NCI-H446 treated with DMSO at 0.1 percent for 48 hours (cell line): Measurements from ENCODE around the gene ABCB9.
"Not testable (repeated sequence)": the region's sequence is repeated elsewhere in the genome, so short reads cannot be mapped to it uniquely, and the experiment has no call there.

Experiments
- DNase-seq: peaks from one replicate; lab custom pipeline; 2025; lab: John Stamatoyannopoulos, UW

ABCB9 gene

GRCh38 chr12:122963941-122964265, 2.4 kb downstream of the ABCB9 start:
- DNase-seq, result peak; percentile 64

- DNase-seq, result peak; percentile 4
Observed at GRCh38 chr12:122961531-122962329, 4.5 kb downstream of the ABCB9 start.

GRCh38 chr12:122960193-122960569, 6.1 kb downstream of the ABCB9 start:
- DNase-seq, result no peak

GRCh38 chr12:122959566-122960192, 6.6 kb downstream of the ABCB9 start:
- DNase-seq, result no peak

GRCh38 chr12:122958198-122958888, 7.9 kb downstream of the ABCB9 start:
- no peak for DNase-seq

GRCh38 chr12:122956035-122956434, 10.2 kb downstream of the ABCB9 start:
- no peak for DNase-seq

GRCh38 chr12:122955156-122955555, 11.1 kb downstream of the ABCB9 start:
- DNase-seq, result no peak

GRCh38 chr12:122951979-122952892, 14.0 kb downstream of the ABCB9 start:
- peak; percentile 6 for DNase-seq

GRCh38 chr12:122951406-122951805, 14.9 kb downstream of the ABCB9 start:
- no peak for DNase-seq

GRCh38 chr12:122949816-122950675, 16.2 kb downstream of the ABCB9 start:
- DNase-seq, result no peak

GRCh38 chr12:122949405-122949804, 16.9 kb downstream of the ABCB9 start:
- no peak for DNase-seq

- DNase-seq, result no peak
Observed at GRCh38 chr12:122948605-122949004, 17.7 kb downstream of the ABCB9 start.

- no peak for DNase-seq
Observed at GRCh38 chr12:122947352-122947792, 18.9 kb downstream of the ABCB9 start.

- DNase-seq, result peak; percentile 50
Observed at GRCh38 chr12:122946690-122947341, 19.4 kb downstream of the ABCB9 start.

- peak; percentile 73 for DNase-seq
Observed at GRCh38 chr12:122944605-122945592, 21.4 kb downstream of the ABCB9 start.

GRCh38 chr12:122943196-122943595, 23.1 kb downstream of the ABCB9 start:
- DNase-seq, result no peak

- DNase-seq, result no peak
Observed at GRCh38 chr12:122942637-122943036, 23.6 kb downstream of the ABCB9 start.

- DNase-seq, result not testable (repeated sequence)
Observed at GRCh38 chr12:122941351-122941750, 24.9 kb downstream of the ABCB9 start.

- no peak for DNase-seq
Observed at GRCh38 chr12:122939125-122939524, 27.1 kb downstream of the ABCB9 start.
